Right atrium auricular region (tissue), 2 donors: ENCODE measurements around the gene MYL11. TPM values are rescaled to one million over a fixed set of nuclear protein-coding genes. Genes with fewer than 3 reads are reported as not detected.

ENCODE experiments used
- DNase-seq: peaks from one replicate; pipeline ENCODE4 v3.0.0-alpha.2; 2019; ENCODE audit warnings: low spot score
- H3K27ac ChIP-seq, 2 donors: fragments of 200-600 bp; sonication (generic); 1 replicate in 1 of 2; 2 replicates in 1 of 2; pipeline ENCODE4 v1.5.1; 2016 to 2019
- H3K27me3 ChIP-seq, 2 donors: fragments of 200-600 bp; sonication (generic); one replicate each; pipeline versions ENCODE4 v1.5.1 to v1.6.0; 2017 to 2019
- H3K36me3 ChIP-seq: fragments of 200-600 bp; sonication (generic); one replicate; pipeline ENCODE4 v1.5.1; 2016
- H3K4me1 ChIP-seq, 2 donors: fragments of 200-600 bp; sonication (generic); one replicate each; pipeline versions ENCODE4 v1.5.1 to v1.6.0; 2017 to 2019
- H3K4me3 ChIP-seq, 2 donors: fragments of 200-600 bp; sonication (generic); 1 replicate in 1 of 2; 2 replicates in 1 of 2; pipeline ENCODE4 v1.5.1; 2017 to 2019; ENCODE audit warnings: mild to moderate bottlenecking in 1 of 2, moderate library complexity in 1 of 2
- H3K9me3 ChIP-seq, 2 donors: fragments of 200-600 bp; sonication (generic); one replicate each; pipeline ENCODE4 v1.5.1; 2019
- CTCF ChIP-seq, 2 donors: fragments of 200-600 bp; sonication (generic); IDR thresholded peaks; one replicate each; pipeline ENCODE4 v1.5.1; 2019; ENCODE audit warnings: antibody characterized with exemption in 2 of 2
- total RNA-seq, 2 donors: library from RNA; depleted of rRNA; stranded (reverse); fragments of >200 nt; gene quantifications; one replicate each; pipeline ENCODE4 v1.1.0, GENCODE V29; 2016

MYL11 gene
- total RNA-seq, 2 donors from 2014 or later = not detected

GRCh38 chr16:30397056-30397455, 22.5 kb downstream of the MYL11 start:
- no peak overlapping the region for H3K4me3 ChIP-seq
- DNase-seq = no peak

GRCh38 chr16:30397776-30398660, 23.4 kb downstream of the MYL11 start:
- Histone ChIP-seq H3K36me3 (peaks cover 11% of the 10 kb centered on the region), H3K27me3 (no peaks in the 10 kb centered on the region), H3K4me3 (no peak overlapping the region), H3K4me1 (peaks cover 0 to 40% of the 10 kb centered on the region in 2 donors), H3K9me3 (no peaks in the 10 kb centered on the region), H3K27ac (no peak overlapping the region)
- TF ChIP-seq CTCF (IDR thresholded peaks at IDR 0.05) = no peak
- no peak for DNase-seq

More at GRCh38 chr16:30397056-30397455, 22.5 kb downstream of the MYL11 start:
- no peak overlapping the region for H3K27ac ChIP-seq
- TF ChIP-seq CTCF (IDR thresholded peaks at IDR 0.05) = no peak
- H3K36me3 ChIP-seq = peaks cover 11% of the 10 kb centered on the region
- no peaks in the 10 kb centered on the region for H3K9me3 ChIP-seq
- peaks cover 0 to 40% of the 10 kb centered on the region in 2 donors for H3K4me1 ChIP-seq
- H3K27me3 ChIP-seq = no peaks in the 10 kb centered on the region

- H3K27ac ChIP-seq = no peak overlapping the region
- TF ChIP-seq CTCF (IDR thresholded peaks at IDR 0.05) = no peak
- peaks cover 11% of the 10 kb centered on the region for H3K36me3 ChIP-seq
- peaks cover 0 to 40% of the 10 kb centered on the region in 2 donors for H3K4me1 ChIP-seq
- no peaks in the 10 kb centered on the region for H3K27me3 ChIP-seq
- H3K4me3 ChIP-seq = no peak overlapping the region
- no peak for DNase-seq
- no peaks in the 10 kb centered on the region for H3K9me3 ChIP-seq
Observed at GRCh38 chr16:30398661-30399434, 24.2 kb downstream of the MYL11 start.

- DNase-seq = no peak
Observed at GRCh38 chr16:30399435-30400186, 25.0 kb downstream of the MYL11 start.

More at GRCh38 chr16:30399435-30400186, 25.0 kb downstream of the MYL11 start:
- Histone ChIP-seq H3K9me3 (no peaks in the 10 kb centered on the region), H3K27ac (peak overlapping the region; percentile 85 to 88), H3K4me1 (peaks cover 0 to 34% of the 10 kb centered on the region in 2 donors), H3K4me3 (peak overlapping the region; percentile 61 to 70), H3K36me3 (peaks cover 11% of the 10 kb centered on the region), H3K27me3 (no peaks in the 10 kb centered on the region)
- TF ChIP-seq CTCF (IDR thresholded peaks at IDR 0.05) = no peak
